Stimulated activated CD8-positive, alpha-beta memory T cell treated with anti-CD3 and anti-CD28 coated beads, Interleukin-7, amount 100 ng/mL, for 4 hours (primary cell): ENCODE results near the gene ZNF133.
A peak's percentile ranks its signal among the peaks of the same experiment; 100 is the strongest.
"Not testable (repeated sequence)": the region's sequence is repeated elsewhere in the genome, so short reads cannot be mapped to it uniquely, and the experiment has no call there.

Experiments
- DNase-seq, 2 donors: peaks; one replicate each; pipeline ENCODE4 v3.0.0-alpha.2; 2020; ENCODE audit warnings: low read depth in 2 of 2

The ZNF133 gene

GRCh38 chr20:18287915-18288748 is at the start of gene ZNF133:
ZNF133 (plus strand) TSS chr20:18288527; CDS start chr20:18305687, 17,160 bp downstream.
- DNase-seq: peak; percentile 93 to 95

- DNase-seq: no peak
Measured at GRCh38 chr20:18240997-18241396, 47.3 kb upstream of the ZNF133 start.

GRCh38 chr20:18243802-18244201 is 44.5 kb upstream of the ZNF133 start:
- no peak for DNase-seq

- DNase-seq: not testable (repeated sequence)
Measured at GRCh38 chr20:18248545-18248944, 39.8 kb upstream of the ZNF133 start.

GRCh38 chr20:18250217-18250616 is 38.1 kb upstream of the ZNF133 start:
- no peak for DNase-seq

- DNase-seq: no peak
Measured at GRCh38 chr20:18252597-18253451, 35.5 kb upstream of the ZNF133 start.

- DNase-seq: no peak
Measured at GRCh38 chr20:18254615-18255014, 33.7 kb upstream of the ZNF133 start.

GRCh38 chr20:18255526-18255925 is 32.8 kb upstream of the ZNF133 start:
- DNase-seq: no peak

GRCh38 chr20:18256440-18257090 is 31.8 kb upstream of the ZNF133 start:
- DNase-seq: no peak

GRCh38 chr20:18258126-18258860 is 30.0 kb upstream of the ZNF133 start:
- no peak for DNase-seq

- no peak for DNase-seq
Measured at GRCh38 chr20:18259730-18260129, 28.6 kb upstream of the ZNF133 start.

- DNase-seq: no peak
Measured at GRCh38 chr20:18263723-18264122, 24.6 kb upstream of the ZNF133 start.

- no peak for DNase-seq
Measured at GRCh38 chr20:18265441-18265840, 22.9 kb upstream of the ZNF133 start.

GRCh38 chr20:18266282-18266681 is 22.0 kb upstream of the ZNF133 start:
- DNase-seq: no peak

- DNase-seq: no peak
Measured at GRCh38 chr20:18267815-18268214, 20.5 kb upstream of the ZNF133 start.

- DNase-seq: no peak
Measured at GRCh38 chr20:18271160-18271559, 17.2 kb upstream of the ZNF133 start.

GRCh38 chr20:18272451-18272850 is 15.9 kb upstream of the ZNF133 start:
- no peak for DNase-seq

- no peak for DNase-seq
Measured at GRCh38 chr20:18273738-18274137, 14.6 kb upstream of the ZNF133 start.

- DNase-seq: not testable (repeated sequence)
Measured at GRCh38 chr20:18275960-18276359, 12.4 kb upstream of the ZNF133 start.

- peak; percentile 16 to 21 for DNase-seq
Measured at GRCh38 chr20:18276821-18277220, 11.5 kb upstream of the ZNF133 start.

- no peak for DNase-seq
Measured at GRCh38 chr20:18279242-18279641, 9.1 kb upstream of the ZNF133 start.
